Activated CD8-positive, alpha-beta memory T cell treated with anti-CD3 and anti-CD28 coated beads, Interleukin-2, amount 50 U/mL, for 1 hour (primary cell): ENCODE results near the gene GPATCH2.
"Not testable (repeated sequence)": the region's sequence is repeated elsewhere in the genome, so short reads cannot be mapped to it uniquely, and the experiment has no call there.

ENCODE experiments used
- DNase-seq: peaks from one replicate; pipeline ENCODE4 v3.0.0-alpha.2; 2020; ENCODE audit errors: extremely low read depth

The GPATCH2 gene

DNA sequence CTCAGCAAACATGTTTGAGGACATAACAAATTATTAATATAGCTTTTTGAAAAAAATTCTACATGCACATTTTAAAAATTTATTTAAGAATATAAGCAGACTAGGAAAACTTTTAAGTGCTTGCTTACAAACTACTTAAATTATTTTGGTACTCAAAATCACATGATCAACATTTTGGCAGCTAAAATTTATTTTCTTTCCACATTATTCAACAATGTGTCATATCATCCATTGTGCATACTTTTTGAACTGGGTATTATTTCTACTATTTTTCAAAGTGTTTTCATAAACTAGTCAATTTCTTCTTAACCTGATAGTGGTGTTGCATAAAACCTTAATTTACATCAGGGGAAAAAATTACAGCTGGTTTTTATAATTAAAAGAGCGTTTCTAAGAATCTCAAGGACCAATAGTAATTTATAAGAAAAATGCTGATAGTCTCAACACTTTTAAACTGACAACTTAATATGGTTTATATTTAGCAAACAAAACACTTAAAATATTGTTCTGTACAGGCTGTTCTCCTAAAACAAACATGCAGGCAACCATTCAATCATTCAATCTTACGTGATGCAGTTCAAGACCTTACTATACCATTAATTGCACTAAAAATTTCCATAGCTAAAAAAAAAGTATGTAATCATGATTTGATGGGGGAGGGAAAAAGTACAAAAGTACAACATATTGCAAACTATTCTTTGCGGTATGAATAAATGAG is 105.0 kb downstream of the GPATCH2 start:
- no peak for DNase-seq

DNA sequence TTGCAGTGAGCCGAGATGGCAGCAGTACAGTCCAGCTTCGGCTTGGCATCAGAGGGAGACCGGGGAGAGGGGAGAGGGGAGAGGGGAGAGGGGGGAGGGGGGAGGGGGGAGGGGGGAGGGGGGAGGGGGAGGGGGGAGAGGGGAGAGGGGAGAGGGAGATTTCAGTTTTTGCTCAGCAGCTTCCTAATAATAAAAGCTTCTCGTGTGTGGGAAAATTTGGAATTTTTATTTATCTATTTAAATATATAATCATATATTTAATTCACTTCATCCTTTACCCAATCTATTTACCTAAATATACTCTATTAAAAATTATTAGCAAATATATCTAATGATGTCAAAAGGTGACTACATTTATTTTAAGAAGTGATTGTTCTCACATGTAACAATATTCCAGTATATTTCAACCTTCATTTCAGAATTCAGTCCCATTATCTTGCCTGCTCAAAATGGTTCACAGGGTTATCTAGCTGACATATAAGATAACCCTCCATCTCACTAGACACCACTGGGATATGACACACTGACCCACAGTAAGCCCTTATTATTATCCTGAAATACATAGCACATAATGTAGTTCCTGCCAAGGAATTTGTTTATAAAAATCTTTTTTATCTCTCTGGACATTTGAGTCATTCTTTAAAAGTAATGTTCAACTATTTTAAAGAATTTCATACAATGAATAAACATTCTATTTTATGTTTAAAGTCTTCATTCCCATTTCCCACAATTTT is 105.9 kb downstream of the GPATCH2 start:
- DNase-seq, result no peak

DNA sequence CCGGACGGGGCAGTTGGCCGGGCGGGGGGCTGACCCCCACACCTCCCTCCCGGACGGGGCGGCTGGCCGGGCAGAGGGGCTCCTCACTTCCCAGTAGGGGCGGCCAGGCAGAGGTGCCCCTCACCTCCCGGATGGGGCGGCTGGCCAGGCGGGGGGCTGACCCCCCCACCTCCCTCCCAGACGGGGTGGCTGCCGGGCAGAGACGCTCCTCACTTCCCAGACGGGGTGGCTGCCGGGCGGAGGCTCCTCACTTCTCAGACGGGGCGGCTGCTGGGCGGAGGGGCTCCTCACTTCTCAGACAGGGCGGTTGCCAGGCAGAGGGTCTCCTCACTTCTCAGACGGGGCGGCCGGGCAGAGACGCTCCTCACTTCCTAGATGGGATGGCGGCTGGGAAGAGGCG is 107.0 kb downstream of the GPATCH2 start:
- DNase-seq, result not testable (repeated sequence)

DNA sequence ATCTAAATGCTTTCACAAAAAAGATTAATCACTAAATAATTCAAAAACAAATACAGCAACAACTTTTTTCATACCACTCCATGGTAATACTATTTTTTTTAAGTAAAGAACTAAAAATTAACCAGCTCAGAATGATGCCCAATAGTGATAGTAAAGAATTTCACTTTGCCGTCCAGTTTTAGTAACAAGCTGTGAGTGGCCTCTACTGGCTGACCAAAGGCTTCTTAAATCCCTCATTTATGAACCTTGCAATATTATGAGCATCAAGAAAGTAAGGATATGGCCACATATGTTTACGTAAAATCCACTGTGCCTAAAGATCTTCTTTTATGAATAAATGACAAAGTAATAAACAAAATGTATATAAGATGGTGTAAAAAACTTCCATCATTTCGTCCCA is 108.6 kb downstream of the GPATCH2 start:
- no peak for DNase-seq

DNA sequence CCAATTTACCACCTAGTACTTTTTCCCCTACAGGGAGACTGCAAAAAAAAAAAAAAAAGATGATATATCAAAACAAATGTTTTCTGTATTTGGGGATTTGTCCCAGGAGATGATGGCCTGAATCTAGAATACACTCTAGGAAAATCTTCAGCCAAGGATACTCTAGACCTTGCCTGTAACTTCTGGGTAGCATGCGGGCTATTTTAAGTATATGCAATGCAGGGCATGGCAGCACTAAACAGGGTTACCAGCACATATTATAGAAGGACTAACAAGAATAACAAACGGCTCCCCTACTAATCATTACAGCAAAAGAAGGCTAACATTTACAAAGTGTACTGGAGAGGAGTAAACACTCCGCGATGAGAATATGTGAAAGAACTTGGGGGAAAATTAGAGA is 109.6 kb downstream of the GPATCH2 start:
- no peak for DNase-seq

DNA sequence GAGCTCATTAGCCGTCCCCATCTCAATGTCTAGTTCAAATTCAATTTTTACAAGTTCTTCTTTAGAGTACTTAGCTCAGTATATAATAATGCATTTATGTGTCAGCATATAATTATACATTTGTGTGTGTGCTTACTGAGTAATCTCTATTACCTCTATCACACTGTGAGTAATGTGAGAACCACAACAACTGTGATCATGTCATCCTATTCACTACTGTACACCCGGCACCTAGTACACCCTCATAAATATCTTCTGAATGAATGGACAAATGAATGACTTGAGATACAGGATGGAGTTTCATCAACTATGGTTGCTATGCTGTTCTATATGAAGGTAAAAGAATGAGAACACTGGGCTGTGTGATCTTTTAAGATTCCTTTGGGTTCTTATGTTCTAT is 124.0 kb downstream of the GPATCH2 start:
- no peak for DNase-seq

DNA sequence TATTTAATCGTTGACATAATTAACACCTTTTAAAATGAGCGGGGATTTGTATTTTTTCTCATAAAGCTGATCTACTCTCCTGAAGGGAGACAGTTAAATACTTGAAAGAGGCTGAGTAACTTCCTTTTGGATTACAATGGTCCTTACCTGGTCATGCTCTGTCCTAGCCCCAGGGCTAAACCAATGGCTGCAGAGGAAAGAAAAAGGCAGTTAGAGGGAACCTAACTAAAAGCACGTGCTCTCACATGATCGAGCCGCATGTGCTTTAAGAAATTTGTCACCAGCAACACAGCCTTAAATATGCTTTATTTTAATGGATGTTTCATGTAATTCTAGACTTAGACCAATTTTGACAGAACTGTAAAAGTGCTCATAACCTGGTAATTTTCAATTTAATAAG is 132.7 kb downstream of the GPATCH2 start:
- no peak for DNase-seq

DNA sequence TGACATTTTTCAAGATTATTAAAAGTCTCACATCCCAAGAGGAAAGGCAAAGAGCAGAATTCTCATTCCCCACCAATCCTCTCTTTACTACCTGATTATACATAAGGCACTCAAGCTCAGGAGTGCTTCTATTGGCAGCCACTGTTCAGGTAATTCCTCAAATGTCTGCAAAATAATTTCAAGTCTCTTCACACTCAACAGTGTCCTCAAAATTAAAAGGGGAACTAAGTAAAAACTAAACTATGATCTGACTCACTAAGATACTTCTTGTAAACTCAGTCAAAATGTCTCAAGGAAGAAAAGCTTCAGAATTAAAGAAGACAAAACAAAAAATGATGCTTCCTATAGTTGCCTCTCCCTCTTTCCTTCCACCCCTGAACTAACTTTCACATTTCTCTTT is 135.6 kb downstream of the GPATCH2 start:
- DNase-seq, result no peak

DNA sequence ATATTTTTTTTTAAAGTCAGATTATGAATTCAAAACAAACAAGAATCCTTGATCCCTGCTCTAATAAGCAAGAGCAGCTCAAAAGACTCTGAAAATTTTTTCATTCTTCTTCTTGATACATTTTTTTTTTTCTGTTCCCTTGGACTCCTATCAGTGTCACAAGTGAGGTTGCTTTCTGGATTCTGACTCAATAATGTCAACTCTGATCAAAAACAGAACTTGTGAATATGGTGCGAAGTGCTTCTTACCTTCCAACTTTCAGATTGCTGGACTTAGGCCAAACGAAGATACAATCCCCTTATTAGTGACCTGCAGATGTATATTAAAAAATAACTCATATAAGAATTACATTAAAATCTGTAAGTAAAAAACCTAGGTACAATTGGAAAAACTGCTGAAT is 136.1 kb downstream of the GPATCH2 start:
- DNase-seq, result no peak

DNA sequence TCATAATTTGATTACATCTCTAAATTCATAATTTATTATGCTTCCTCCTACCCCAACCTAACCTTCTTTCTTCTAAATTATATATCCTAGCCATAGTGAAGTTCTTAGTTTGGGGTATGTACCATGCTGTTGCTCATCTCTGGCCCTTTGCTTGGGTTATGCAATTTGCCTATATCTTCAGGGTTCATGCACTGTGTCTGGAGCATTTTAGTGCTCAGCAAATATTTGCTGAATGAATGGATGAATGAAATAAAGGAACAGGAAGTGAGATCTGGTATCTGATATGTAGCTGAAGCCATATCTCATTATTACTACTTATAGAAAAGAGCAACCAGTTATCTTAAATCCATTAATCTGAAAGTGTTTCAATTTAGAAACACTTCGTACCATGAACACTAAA is 137.6 kb downstream of the GPATCH2 start:
- DNase-seq, result no peak

DNA sequence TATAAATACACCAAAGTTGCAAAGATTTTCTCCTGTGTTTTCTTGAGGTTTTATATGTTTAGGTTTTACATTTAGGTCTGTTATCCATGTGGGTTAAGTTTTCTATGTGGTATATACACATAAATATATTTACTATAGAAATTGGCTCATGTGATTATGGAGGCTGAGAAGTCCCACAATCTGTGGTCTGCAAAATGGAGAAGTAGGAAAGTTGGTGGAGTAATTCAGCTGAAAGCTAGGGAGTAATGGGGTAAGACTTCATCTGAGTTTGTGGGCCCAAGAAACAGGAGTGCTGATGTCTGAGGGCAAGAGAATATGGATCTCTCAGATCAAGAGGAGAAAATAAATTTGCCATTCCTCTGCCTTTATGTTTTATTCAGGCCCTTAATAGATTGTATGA is 146.0 kb downstream of the GPATCH2 start:
- no peak for DNase-seq

DNA sequence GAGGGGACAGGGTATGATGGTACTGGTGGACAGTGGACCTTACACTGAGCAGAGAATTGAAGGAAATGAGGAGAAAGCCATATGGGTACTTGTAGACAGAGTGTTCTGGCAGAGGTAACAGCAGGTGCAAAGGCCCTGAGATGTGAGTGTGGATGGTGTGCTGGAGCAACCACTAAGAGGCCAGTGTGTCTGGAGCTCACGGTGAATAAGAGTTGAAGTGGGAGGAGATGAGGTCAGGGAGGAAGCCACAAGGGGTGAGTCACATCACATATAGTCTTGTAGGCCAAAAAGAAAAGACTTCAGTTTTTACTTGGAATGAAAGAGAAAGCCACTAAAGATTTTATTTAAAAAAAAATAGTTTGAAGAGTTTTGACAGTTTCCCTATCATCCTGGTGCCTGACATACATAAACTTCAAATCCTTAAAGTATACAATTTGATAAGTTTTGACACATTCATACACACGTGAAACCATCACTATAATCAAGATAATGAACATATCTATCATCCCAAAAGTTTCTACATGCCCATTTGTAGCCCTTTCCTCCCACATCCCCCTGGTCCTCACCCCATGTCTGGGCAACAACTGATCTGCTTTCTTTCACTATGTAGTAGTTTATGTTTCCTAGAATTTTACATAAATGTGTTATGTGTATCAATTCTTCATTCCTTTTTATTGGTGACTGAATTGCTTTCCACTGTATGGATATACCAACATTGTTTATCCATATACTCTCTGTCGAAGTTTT is 148.4 kb downstream of the GPATCH2 start:
- DNase-seq, result no peak

DNA sequence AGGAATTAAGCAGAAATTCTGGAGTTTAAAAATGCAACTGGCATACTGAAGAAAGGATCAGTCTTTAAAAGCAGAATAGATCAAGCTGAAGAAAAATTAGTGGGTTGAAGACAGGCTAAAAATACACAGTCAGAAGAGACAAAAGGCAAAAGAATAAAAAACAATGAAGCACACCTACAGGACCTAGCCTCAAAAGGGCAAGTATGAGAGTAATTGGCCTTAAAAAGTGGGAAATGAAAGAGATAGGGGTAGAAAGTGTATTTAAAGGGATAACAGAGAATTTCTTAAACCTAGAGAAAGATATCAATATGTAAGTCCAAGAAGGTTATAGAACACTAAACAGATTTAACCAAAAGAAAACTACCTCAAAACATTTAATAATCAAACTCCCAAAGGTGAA is 152.4 kb downstream of the GPATCH2 start:
- no peak for DNase-seq

DNA sequence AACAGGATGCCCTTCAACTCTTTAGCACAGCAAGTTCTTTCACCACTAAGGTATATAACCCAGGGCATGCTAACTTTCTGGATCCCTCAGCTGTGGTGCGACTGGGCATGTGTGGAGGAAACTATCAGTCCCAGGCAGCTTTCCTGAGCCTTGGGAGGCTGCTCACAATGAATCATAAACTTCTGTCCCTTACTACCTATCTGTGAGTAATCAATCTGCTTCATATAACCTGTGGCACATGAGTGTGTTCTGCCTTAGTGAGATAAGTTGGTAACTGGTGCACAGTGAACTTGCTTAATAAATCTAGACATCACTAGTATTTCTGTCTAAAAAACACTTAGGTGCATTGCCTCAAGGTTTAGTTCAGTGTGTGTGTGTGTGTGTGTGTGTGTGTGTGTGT is 158.0 kb downstream of the GPATCH2 start:
- DNase-seq, result no peak

DNA sequence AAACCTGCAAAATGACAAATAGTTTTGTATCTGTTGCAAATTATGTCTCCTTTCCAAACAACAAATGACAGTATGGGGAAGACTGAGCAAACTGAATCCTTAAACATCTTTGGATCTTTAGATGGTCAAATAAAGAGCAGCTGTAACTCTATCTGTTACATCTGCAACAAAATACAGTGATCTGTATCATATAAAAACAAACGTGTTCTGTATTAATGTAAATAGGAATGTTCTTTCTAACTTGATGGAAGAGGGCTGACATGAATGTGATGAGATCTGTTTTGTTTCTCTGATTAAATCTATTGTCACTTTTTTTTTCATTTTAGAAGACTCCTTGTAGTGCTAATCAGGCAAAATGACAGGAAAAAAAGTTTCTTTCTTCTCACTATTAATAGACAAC is 159.5 kb downstream of the GPATCH2 start:
- DNase-seq, result no peak

DNA sequence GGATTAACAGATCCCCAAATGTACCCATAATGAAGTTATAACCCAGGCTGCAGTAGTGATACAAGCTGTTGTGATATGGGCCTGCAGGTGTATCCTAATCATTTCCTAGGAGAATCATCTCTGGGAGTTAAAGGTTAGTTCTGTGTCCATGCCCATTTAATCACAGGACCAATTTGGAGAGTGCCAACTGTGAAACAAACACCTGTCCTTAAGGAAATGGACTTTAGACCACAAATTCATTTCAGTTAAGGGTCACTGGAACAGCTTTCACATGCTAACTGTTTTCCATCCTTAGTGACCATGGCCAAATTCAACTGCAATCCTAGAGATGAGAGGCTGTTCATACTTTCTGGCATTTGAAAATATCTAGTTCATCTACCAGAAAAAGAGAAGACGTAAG is 160.9 kb downstream of the GPATCH2 start:
- DNase-seq, result no peak

DNA sequence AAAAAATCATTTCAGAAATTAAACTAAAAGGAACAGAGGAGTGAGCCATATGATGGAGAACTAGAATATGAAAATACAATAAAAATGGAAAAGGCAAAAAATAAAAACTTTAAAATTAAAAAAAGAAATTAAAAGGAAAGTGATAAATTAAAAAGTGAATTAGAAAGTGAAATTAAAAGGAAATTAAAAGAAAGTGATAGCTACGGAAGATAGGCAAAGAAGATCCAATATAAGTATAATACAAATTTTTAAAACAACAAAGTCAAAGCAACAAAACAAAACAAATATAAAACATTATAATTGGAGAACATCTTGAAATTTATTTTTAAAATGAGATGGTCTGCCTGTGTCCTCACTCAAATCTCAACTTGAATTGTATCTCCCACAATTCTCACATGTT is 165.8 kb downstream of the GPATCH2 start:
- no peak for DNase-seq

DNA sequence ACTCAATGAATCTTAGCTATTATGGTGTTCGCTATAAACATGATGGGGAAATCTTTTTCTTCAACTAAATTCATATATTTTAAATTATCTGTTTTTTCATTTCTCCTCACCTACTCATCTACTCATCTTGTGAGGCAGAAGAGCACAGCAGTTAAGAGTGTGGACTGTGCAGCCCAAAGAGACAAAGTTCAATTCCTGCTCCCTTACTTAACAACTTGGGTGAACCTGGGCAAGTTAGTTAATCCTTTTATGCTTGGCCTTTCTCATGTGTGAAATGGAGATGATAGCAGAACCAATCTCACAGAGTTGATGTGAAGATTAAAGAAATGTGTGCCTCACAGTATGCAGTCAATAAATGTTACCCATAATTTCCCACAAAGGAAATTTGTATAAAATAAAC is 168.2 kb downstream of the GPATCH2 start:
- DNase-seq, result no peak

DNA sequence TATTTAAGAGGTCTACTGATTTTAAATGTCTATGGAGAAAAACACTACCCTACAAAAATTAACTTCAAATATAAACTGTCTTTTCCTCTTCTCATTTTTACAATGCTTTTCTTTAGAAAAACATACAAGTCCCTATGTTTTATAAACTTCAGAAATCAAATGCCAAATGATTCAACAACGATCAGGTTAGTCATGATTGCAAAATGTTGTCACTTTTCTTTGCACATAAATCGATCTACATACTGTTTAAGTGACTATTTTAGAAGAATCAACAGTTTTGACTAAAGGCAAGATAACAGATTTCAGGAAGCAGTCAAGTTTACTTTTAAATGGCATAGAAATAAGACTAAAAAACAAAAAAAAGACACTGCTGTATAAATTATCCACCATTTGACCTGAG is 168.7 kb downstream of the GPATCH2 start:
- DNase-seq, result no peak

DNA sequence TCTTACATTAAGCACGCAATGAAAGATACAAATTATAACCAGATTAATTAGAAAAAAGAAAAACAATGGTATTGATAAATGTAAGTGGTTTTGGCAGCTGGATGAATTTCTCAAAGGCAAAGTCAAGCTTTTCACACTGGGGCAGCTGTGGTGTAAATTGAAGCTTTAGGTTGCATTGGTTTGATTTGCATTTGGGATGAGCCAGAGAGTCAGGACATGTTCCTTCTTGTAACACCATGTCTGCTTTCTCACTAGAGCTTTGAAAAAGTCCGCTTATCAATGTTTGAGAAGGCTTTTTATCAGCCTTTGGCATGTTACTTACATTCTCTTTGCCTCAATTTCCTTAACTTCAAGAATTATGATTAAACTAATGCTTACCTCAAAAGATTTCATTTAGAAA is 173.9 kb downstream of the GPATCH2 start:
- DNase-seq, result no peak

DNA sequence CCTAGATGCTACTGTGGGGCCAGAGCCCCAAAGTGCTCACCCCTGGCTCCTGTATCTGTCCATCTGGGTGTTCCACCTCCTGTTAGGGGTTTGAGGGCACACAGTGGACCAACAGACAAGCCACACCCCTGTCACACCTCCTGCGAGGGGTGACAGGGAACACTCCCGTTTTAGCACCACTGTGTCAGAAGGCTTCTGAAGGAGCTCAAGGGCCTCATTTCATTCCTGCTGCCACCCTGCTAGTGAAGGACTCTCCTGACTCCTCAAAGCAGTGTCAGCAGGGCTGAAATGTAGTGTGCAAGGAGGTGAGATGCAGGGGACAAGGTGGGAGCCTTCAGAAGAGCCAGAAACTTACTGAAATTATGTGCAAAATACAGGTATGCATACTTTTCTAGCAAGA is 174.6 kb downstream of the GPATCH2 start:
- DNase-seq, result no peak

DNA sequence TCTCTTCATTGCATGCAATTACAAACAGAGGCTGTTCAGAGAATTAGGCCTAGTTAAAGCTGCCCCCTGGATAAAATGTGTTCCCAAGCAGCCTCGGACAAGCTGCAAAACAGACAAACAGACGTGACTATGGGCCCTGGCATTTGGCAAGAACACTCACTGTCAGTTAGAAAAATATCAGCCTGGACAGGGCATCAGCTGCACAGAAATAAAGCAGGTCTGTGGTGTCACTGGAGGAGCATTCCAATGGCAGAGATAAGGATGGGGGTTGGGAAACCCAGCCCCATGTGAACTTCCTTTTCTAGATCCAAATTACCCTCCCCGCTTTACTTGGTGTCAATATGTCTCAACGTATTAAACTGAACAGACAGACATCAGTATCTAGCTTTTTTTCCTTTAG is 177.1 kb downstream of the GPATCH2 start:
- no peak for DNase-seq

DNA sequence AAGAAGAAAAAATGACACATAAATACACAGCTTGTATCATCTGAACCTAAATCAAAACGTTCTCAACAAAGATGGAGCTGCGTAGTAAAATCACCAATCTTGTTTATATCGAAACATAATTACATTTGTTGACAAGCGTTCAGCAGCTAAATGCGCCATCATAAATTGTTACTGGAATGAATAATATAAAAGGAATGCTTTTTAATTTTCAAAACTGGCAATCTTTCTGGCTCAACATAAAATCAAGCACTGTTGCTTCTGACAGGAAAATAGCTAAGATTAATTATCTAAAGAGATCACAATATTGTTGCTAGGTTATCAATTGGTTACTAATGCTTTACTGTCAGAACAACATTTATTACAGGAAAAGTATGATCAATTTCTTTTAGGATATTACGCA is 181.5 kb downstream of the GPATCH2 start:
- no peak for DNase-seq
